ENCODE data around the gene TMEM14C. TPM values are rescaled to one million over a fixed set of nuclear protein-coding genes. Genes with fewer than 3 reads are reported as not detected.
A peak's percentile ranks its signal among the peaks of the same experiment; 100 is the strongest.

The TMEM14C gene
- polyA plus RNA-seq (245 to 304 TPM (median 246 TPM) in 3 replicates), polyA minus RNA-seq (29.3 to 97.4 TPM (median 80.2 TPM) in 3 replicates)
- 56.7 TPM for polyA plus RNA-seq (2011; ENCODE audit: low read depth)
- 228 and 376 TPM in 2 replicates for polyA plus RNA-seq (2011; cell fraction: cytosol; rRNA removed)
- polyA plus RNA-seq (2011; cell fraction: nucleus; rRNA removed), result 120 and 159 TPM in 2 replicates
- 161 and 186 TPM in 2 replicates for polyA plus RNA-seq (2012; ENCODE audit: low replicate concordance)
- 88.8 TPM for polyA minus RNA-seq (2011; cell fraction: cytosol; rRNA and poly(A)+ RNA removed)
- 21.6 and 34.7 TPM in 2 replicates for polyA minus RNA-seq (2011; cell fraction: nucleus; rRNA and poly(A)+ RNA removed)

DNA sequence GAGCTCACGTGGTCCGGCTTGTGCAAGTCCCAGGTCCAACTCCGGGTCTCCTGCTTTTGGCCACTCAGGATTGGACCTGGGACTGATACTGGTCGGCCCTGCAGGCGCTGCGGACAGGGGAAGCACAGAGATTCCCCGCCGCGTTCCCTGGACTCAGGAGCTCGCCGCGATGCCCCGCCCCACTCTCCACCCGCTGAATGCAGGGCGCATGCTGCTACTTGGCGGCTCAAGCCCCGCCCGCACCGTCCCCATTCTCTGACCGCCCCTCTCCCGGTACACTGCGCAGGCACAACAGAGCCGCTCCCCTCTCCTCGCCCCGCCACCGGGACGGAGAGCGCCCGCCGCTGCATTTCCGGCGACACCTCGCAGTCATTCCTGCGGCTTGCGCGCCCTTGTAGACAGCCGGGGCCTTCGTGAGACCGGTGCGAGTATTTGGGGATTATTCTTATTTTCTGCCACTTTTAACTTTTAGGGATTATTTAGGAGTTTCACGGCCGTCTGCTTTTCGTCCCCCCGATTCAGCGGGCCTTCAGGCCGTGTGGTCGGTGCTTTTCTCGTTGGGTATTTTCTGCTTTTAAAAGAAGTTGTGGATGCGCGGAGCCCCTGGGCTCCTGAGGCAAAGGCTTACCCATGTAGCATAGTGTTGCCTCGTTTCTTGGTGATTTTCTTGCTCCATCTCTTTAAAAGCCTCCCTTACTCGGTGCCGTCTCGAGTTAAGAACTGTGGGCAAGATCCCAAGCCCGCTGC is at the start of gene TMEM14C:
TSS of gene TMEM14C (plus strand) at position 251 of the 747 bp plus-strand sequence. CDS start 1,544 bp downstream, outside the sequence.
- dilution Hi-C loops (cut with MboI; ENCODE audit: extremely low pct_ligation_motif_present, low sequenced_read_pairs), result no loop called here
- Histone ChIP-seq H3K9me1 (ENCODE audit: control insufficient read depth, extremely low read depth, insufficient read depth, low read length) (no peaks in the 10 kb centered on the region), H3K36me3 (ENCODE audit: control insufficient read depth in 2 of 2, extremely low read depth in 1 of 2, insufficient read depth in 2 of 2, low read length in 2 of 2) (peaks cover 19% of the 10 kb centered on the region in 2 experiments), H3K27me3 (ENCODE audit: control insufficient read depth, extremely low read depth, insufficient read depth, low read length) (no peaks in the 10 kb centered on the region), H3K9me3 (ENCODE audit: control insufficient read depth, low read depth, low read length) (peaks cover 4% of the 10 kb centered on the region), H4K20me1 (ENCODE audit: control insufficient read depth, extremely low read depth, insufficient read depth, low read length) (no peaks in the 10 kb centered on the region), H3K4me2 (ENCODE audit: control insufficient read depth, extremely low read depth, insufficient read depth, low read depth, low read length) (peak within 1 kb of the TSS; percentile 75), H3K4me3 (ENCODE audit: control insufficient read depth in 2 of 3, extremely low read depth in 1 of 3, insufficient read depth in 2 of 3, low read depth in 1 of 3, low read length in 3 of 3) (peak within 1 kb of the TSS; percentile 62 to 94 (median 88)), H3K9ac (ENCODE audit: control insufficient read depth, extremely low read depth, insufficient read depth, low read length) (peak within 1 kb of the TSS; percentile 93), H3K27ac (ENCODE audit: control insufficient read depth, insufficient read depth, low read length) (peak within 1 kb of the TSS; percentile 87), H3K79me2 (ENCODE audit: control insufficient read depth, insufficient read depth, low read length) (peaks cover 36% of the 10 kb centered on the region), H2AFZ (ENCODE audit: control insufficient read depth, low read length) (peak within 1 kb of the TSS; percentile 79), H3K4me1 (ENCODE audit: control insufficient read depth, extremely low read depth, insufficient read depth, low read length) (peaks cover 17% of the 10 kb centered on the region)
- TF ChIP-seq, protein P1, sequence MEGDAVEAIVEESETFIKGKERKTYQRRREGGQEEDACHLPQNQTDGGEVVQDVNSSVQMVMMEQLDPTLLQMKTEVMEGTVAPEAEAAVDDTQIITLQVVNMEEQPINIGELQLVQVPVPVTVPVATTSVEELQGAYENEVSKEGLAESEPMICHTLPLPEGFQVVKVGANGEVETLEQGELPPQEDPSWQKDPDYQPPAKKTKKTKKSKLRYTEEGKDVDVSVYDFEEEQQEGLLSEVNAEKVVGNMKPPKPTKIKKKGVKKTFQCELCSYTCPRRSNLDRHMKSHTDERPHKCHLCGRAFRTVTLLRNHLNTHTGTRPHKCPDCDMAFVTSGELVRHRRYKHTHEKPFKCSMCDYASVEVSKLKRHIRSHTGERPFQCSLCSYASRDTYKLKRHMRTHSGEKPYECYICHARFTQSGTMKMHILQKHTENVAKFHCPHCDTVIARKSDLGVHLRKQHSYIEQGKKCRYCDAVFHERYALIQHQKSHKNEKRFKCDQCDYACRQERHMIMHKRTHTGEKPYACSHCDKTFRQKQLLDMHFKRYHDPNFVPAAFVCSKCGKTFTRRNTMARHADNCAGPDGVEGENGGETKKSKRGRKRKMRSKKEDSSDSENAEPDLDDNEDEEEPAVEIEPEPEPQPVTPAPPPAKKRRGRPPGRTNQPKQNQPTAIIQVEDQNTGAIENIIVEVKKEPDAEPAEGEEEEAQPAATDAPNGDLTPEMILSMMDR (optimal IDR thresholded peaks at IDR 0.05 in 1 of 3, IDR thresholded peaks at IDR 0.05 in 1 of 3, conservative IDR thresholded peaks at IDR 0.05 in 1 of 3; ENCODE audit: extremely low read depth in 1 of 3, insufficient read depth in 2 of 3, low read length in 3 of 3), result no peak
- TF ChIP-seq EZH2 (IDR thresholded peaks at IDR 0.05; ENCODE audit: low read length), result no peak
- FAIRE-seq (no peak), DNase-seq (ENCODE audit: low read depth, low spot score) (peak; percentile 81)

DNA sequence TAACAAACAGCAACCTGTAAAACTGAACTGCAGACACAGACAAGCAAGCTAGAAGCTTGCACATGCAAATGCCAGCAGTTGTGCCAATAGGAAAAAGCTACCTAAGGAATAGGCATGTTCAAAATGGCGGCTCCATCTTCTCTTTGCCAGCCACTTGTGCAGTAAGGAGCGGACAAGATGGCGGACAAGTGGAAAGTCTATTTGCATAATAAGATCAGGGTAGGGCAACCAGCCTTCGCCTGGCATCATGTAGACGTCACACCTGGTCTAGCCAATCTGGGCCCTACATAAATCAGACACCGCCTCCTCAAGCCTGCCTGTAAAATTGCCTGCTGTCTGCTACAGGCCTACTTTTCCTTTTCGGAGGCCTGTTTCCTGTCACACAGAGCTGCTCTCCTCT is 46.5 kb upstream of the TMEM14C start:
- H3K4me3 ChIP-seq (ENCODE audit: control insufficient read depth in 2 of 3, extremely low read depth in 1 of 3, insufficient read depth in 2 of 3, low read depth in 1 of 3, low read length in 3 of 3), result no peak overlapping the region
- no peaks in the 10 kb centered on the region for H3K79me2 ChIP-seq (ENCODE audit: control insufficient read depth, insufficient read depth, low read length)
- no peak overlapping the region for H3K9ac ChIP-seq (ENCODE audit: control insufficient read depth, extremely low read depth, insufficient read depth, low read length)
- dilution Hi-C loops (cut with MboI; ENCODE audit: extremely low pct_ligation_motif_present, low sequenced_read_pairs), result no loop called here
- DNase-seq (ENCODE audit: low read depth, low spot score), result no peak
- H3K9me3 ChIP-seq (ENCODE audit: control insufficient read depth, low read depth, low read length), result no peaks in the 10 kb centered on the region
- H3K27ac ChIP-seq (ENCODE audit: control insufficient read depth, insufficient read depth, low read length), result no peak overlapping the region
- FAIRE-seq, result no peak
- H3K4me2 ChIP-seq (ENCODE audit: control insufficient read depth, extremely low read depth, insufficient read depth, low read depth, low read length), result no peak overlapping the region
- no peaks in the 10 kb centered on the region for H3K4me1 ChIP-seq (ENCODE audit: control insufficient read depth, extremely low read depth, insufficient read depth, low read length)
- no peaks in the 10 kb centered on the region for H4K20me1 ChIP-seq (ENCODE audit: control insufficient read depth, extremely low read depth, insufficient read depth, low read length)
- no peaks in the 10 kb centered on the region for H3K36me3 ChIP-seq (ENCODE audit: control insufficient read depth in 2 of 2, extremely low read depth in 1 of 2, insufficient read depth in 2 of 2, low read length in 2 of 2)
- H3K27me3 ChIP-seq (ENCODE audit: control insufficient read depth, extremely low read depth, insufficient read depth, low read length), result no peaks in the 10 kb centered on the region
- no peaks in the 10 kb centered on the region for H3K9me1 ChIP-seq (ENCODE audit: control insufficient read depth, extremely low read depth, insufficient read depth, low read length)
- H2AFZ ChIP-seq (ENCODE audit: control insufficient read depth, low read length), result no peak overlapping the region
- no peak for TF ChIP-seq EZH2 (IDR thresholded peaks at IDR 0.05; ENCODE audit: low read length)
- TF ChIP-seq, protein P1 (optimal IDR thresholded peaks at IDR 0.05 in 1 of 3, IDR thresholded peaks at IDR 0.05 in 1 of 3, conservative IDR thresholded peaks at IDR 0.05 in 1 of 3; ENCODE audit: extremely low read depth in 1 of 3, insufficient read depth in 2 of 3, low read length in 3 of 3), result no peak

All from keratinocyte (primary cell).